ENCODE data around the gene SLC2A5.
"Not testable (repeated sequence)": the region's sequence is repeated elsewhere in the genome, so short reads cannot be mapped to it uniquely, and the experiment has no call there.

Gene SLC2A5

GRCh38 chr1:9069326-9070100 is at the start of gene SLC2A5:
Gene SLC2A5 (minus strand): TSS chr1:9069635. CDS start chr1:9069536, 99 bp downstream.
- no peak for DNase-seq (ENCODE audit: low spot score)

DNA sequence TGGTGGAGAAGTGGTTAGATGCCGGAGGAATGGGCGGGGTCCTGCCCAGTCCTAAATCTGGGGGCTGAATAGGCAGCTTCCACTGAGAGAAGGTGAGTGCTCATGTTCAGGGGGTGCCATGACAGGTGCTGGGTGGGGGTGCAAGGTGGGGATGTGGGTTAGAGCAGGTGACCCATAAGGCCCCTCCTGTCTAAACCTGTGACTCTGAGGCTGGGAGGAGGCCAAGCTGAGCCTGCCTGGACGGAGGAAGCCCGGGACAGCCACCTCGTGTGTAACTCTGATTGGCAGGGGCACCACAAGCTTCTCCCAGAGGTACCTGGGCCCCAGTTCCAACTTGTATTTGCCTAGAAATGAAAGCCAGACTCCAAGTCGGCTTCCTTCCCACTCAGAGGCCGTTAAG is 48.8 kb upstream of the SLC2A5 start:
- no peak for DNase-seq (ENCODE audit: low spot score)

DNA sequence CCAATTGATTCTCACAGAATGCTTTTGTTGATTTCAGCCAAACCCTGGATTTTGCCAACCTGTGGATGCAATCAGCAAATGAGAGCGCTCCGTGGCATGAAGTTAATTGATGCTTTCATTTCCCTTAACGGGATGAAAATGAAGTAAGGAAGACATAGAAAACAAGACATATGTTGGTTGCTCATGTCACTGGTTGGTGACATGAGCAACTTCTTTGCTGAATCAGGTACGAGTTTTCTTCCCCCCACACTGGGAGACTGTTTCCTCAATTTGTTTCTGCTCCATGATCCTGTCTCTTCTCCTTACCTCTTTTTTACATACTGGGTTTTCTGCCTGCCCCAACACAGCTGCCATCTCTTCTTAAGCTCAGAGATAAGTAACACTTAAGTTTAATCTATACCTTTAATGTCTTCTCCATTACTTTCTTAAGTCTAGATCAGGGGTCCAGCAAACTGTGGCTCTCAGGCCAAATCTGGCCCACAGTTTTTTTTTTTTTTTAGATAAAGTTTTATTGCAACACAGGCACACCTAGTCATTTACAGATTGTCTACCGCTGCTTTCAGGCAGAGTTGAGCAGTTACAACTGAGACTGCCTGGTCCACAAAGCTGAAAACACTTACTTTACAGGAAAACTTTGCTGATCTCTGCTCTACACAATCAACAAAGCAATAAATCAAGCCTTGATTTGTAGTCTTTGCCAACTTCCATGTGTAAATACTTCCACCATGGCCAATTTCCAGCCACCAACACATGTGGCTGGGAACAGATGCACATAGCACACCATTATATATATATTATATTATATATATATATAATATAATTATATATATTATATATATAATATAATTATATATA is 46.1 kb upstream of the SLC2A5 start:
- no peak for DNase-seq (ENCODE audit: low spot score)

GRCh38 chr1:9112961-9113880 is 43.8 kb upstream of the SLC2A5 start:
- DNase-seq (ENCODE audit: low spot score): no peak

- DNase-seq (ENCODE audit: low spot score): no peak
These were observed 42.5 kb upstream of the SLC2A5 start for GRCh38 chr1:9111957-9112356.

DNA sequence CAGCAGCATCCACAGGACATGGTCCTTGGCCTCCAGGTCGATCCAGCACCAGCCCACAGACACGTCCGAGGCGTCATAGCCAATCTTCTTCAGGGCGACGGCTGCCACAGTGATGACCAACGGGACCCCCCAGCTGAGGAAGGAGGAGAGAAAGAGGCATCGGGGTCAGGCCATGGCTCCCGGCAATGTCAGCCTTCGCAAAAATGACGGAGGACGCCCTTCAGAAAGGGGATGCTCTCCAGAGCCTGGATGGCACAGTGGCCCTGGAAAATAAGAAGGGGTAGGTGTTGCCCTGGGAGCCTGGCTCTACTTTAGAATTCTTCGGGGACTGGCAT is 41.9 kb upstream of the SLC2A5 start:
- no peak for DNase-seq (ENCODE audit: low spot score)

- DNase-seq (ENCODE audit: low spot score): peak; percentile 80
These were observed 41.4 kb upstream of the SLC2A5 start for GRCh38 chr1:9110669-9111356.

GRCh38 chr1:9108056-9108665 is 38.7 kb upstream of the SLC2A5 start:
- DNase-seq (ENCODE audit: low spot score): no peak

DNA sequence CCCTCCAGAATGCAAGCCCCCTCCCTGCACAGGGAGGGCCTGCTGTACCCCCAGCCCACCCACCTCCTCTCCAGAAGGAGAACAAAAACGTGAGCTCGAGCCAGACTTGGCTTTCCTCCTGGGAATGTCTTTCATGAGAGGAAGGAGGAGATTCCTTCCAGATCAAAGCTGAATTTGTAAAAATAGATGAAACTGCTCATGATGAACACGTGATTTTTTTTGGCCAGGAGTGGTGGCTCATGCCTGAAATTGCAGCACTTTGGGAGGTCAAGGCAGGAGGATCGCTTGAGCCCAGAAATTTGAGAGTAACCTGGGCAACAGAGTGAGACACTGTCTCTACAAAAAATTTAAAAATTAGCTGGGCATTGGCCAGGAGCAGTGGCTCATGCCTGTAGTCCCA is 37.7 kb upstream of the SLC2A5 start:
- DNase-seq (ENCODE audit: low spot score): no peak

- no peak for DNase-seq (ENCODE audit: low spot score)
These were observed 36.9 kb upstream of the SLC2A5 start for GRCh38 chr1:9106286-9106685.

- no peak for DNase-seq (ENCODE audit: low spot score)
These were observed 36.0 kb upstream of the SLC2A5 start for GRCh38 chr1:9105336-9105867.

DNA sequence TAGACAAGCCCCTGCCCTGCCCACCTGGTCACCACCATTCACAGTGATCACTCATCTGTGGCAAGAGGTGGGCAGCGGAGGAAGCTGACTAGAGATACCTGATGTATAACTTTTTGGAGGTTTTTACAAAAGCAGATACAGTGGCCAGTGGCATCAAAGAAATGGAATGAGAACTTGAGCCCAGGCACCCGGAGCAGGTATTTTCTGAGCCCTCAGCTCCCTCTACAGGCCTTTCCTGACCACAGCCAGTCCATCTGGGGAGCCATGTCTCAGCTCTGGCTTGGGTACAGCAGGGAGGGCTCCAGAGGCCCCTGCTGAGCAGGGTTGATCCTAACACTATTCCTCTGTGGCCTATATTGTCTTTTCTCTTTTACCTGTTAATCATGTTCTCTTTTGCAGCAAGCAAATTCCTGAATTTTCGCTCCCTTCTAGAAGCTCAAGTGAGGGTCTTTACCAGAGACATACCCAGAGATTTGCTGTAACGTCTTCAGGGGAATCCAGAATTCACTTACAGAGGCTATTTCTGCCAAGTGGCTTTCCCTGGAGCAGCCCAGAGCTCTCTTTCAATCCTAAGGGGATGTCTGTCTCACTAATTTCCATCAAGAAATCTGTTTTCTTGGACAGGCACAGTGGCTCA is 32.2 kb upstream of the SLC2A5 start:
- DNase-seq (ENCODE audit: low spot score): no peak

- no peak for DNase-seq (ENCODE audit: low spot score)
These were observed 31.1 kb upstream of the SLC2A5 start for GRCh38 chr1:9100471-9101043.

DNA sequence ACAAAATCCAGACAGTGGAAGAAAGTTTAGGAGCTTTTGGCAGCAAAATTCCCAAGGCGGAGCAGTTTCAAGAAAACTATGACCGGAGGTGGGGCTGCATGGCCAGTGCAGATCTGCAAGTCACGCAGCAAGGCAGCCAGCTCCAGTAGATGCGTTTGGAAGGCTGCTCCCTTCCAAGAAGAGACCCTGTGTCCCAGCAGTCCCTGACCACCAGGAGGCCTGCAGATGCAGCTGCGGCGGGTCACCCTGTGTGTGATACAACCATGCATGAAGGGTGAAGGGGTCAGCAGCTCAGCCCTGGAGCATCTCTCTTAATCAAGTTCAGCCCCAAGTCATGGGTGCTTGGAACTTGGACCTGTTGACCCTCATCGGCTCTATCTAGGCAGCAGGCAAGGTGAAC is 30.1 kb upstream of the SLC2A5 start:
- DNase-seq (ENCODE audit: low spot score): no peak

- no peak for DNase-seq (ENCODE audit: low spot score)
These were observed 28.7 kb upstream of the SLC2A5 start for GRCh38 chr1:9097947-9098705.

DNA sequence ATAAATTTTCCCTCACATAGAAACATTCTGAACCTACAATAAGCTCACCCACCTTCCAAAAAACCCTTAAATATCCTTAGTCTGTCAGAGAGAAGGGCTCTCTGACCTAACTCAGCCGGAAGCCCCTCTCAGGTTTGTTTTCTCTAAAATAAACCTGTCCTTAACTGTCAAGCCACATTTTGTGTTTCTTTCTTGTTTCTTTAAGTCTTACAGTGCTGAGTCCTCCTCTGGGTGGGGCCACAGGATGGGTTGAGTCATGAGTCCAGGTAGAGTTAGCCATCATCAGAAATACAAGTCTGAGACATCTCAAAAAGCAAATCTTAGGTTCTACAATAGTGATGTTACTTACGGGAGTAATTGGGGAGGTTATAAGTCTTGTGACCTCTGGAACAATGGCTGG is 26.4 kb upstream of the SLC2A5 start:
- DNase-seq (ENCODE audit: low spot score): no peak

GRCh38 chr1:9093996-9094595 is 24.7 kb upstream of the SLC2A5 start:
- DNase-seq (ENCODE audit: low spot score): not testable (repeated sequence)

- no peak for DNase-seq (ENCODE audit: low spot score)
These were observed 24.1 kb upstream of the SLC2A5 start for GRCh38 chr1:9093581-9093980.

DNA sequence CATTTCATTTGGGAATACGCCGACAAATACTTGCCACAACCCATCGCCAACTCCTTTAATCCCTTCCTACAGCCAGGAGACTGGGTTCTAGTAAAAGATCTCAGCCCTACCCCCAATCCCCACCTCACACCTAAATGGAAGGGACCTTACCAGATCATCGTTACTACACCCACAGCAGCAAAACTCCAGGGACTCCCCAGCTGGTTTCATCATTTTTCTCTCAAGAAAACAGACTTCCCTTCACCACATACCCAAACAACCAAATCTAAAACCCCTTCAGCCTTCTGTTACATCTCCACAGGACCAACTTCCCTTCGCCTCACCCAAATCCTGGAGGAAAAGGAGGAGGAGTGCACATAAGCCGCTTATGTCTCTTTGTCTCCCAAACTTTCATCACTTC is 23.7 kb upstream of the SLC2A5 start:
- DNase-seq (ENCODE audit: low spot score): no peak
